Dermis blood vessel endothelial cell (primary cell): ENCODE results near the gene CCDC152. TPM values are rescaled to one million over a fixed set of nuclear protein-coding genes. Genes with fewer than 3 reads are reported as not detected.

ENCODE experiments used
- total RNA-seq: library from RNA; depleted of rRNA; stranded (reverse); fragments of >200 nt; gene quantifications from 2 replicates; pipeline ENCODE4 v1.2.3, GENCODE V29; 2014

CCDC152 gene
- total RNA-seq, 1 donor from 2014 or later = 0.51 TPM

Other genes starting within 250 kb of the CCDC152 start
- gene SELENOP, start 55.1 kb downstream of the CCDC152 start, total RNA-seq = 73.3 and 79.4 TPM in 2 replicates